Stimulated activated CD4-positive, alpha-beta T cell treated with anti-CD3 and anti-CD28 coated beads, TNF-alpha, amount 100 ng/mL, for 1 hour (primary cell): ENCODE results near the gene TEC.
"Not testable (repeated sequence)": the region's sequence is repeated elsewhere in the genome, so short reads cannot be mapped to it uniquely, and the experiment has no call there.

Experiments
- DNase-seq, 3 donors: peaks; one replicate each; pipeline ENCODE4 v3.0.0-alpha.2; 2020; ENCODE audit warnings: low read depth in 3 of 3, low spot score in 1 of 3

The TEC gene

GRCh38 chr4:48268956-48269860, at the start of gene TEC:
Gene TEC, minus strand, starts transcription at chr4:48269838. Its CDS starts 41,224 bp downstream, at chr4:48228614.
- DNase-seq: peak in 1 of 3 donors; percentile 12

- no peak for DNase-seq
Measured at GRCh38 chr4:48315728-48316630, 46.3 kb upstream of the TEC start.

GRCh38 chr4:48314746-48315145, 45.1 kb upstream of the TEC start:
- DNase-seq: not testable (repeated sequence)

- no peak for DNase-seq
Measured at GRCh38 chr4:48311896-48312295, 42.3 kb upstream of the TEC start.

GRCh38 chr4:48308901-48309300, 39.3 kb upstream of the TEC start:
- no peak for DNase-seq

GRCh38 chr4:48307528-48307927, 37.9 kb upstream of the TEC start:
- DNase-seq: no peak

- DNase-seq: no peak
Measured at GRCh38 chr4:48305508-48305907, 35.9 kb upstream of the TEC start.

GRCh38 chr4:48300004-48300403, 30.4 kb upstream of the TEC start:
- no peak for DNase-seq

- no peak for DNase-seq
Measured at GRCh38 chr4:48299560-48299959, 29.9 kb upstream of the TEC start.

- no peak for DNase-seq
Measured at GRCh38 chr4:48297256-48297846, 27.7 kb upstream of the TEC start.

GRCh38 chr4:48296365-48296764, 26.7 kb upstream of the TEC start:
- no peak for DNase-seq

GRCh38 chr4:48295116-48295515, 25.5 kb upstream of the TEC start:
- no peak for DNase-seq

- not testable (repeated sequence) for DNase-seq
Measured at GRCh38 chr4:48292218-48292790, 22.7 kb upstream of the TEC start.

GRCh38 chr4:48290146-48290772, 20.6 kb upstream of the TEC start:
- DNase-seq: no peak

- not testable (repeated sequence) for DNase-seq
Measured at GRCh38 chr4:48286060-48286459, 16.4 kb upstream of the TEC start.

GRCh38 chr4:48285640-48286039, 16.0 kb upstream of the TEC start:
- DNase-seq: not testable (repeated sequence)

GRCh38 chr4:48275686-48276085, 6.0 kb upstream of the TEC start:
- DNase-seq: no peak

- no peak for DNase-seq
Measured at GRCh38 chr4:48275247-48275646, 5.6 kb upstream of the TEC start.

GRCh38 chr4:48271626-48272025, 2.0 kb upstream of the TEC start:
- no peak for DNase-seq

- DNase-seq: no peak
Measured at GRCh38 chr4:48270951-48271473, 1.4 kb upstream of the TEC start.
